A673 (cell line): ENCODE results near the gene PPIL6. TPM values are rescaled to one million over a fixed set of nuclear protein-coding genes. Genes with fewer than 3 reads are reported as not detected.

Source experiments
- BruUV-seq: library from RNA; stranded (reverse); fragments of 400-500 nt; replicated peaks from 2 replicates; lab custom pipeline; 2021; lab: Mats Ljungman, UMichigan
- CTCF ChIA-PET: fragments of 300-600 bp; sonication (Branson Sonifier 250); formaldehyde crosslinking; loops from one replicate; lab custom pipeline; 2022; ENCODE audit warnings: antibody characterized with exemption; lab: Charles Lee
- POLR2A ChIA-PET: fragments of 300-600 bp; sonication (Branson Sonifier 250); formaldehyde crosslinking; loops from one replicate; lab custom pipeline; 2022; ENCODE audit warnings: antibody characterized with exemption; ENCODE audit not compliant: low non-redundant PET; lab: Charles Lee
- DNase-seq: peaks from one replicate; pipeline ENCODE4 v3.0.0-alpha.2; 2015; ENCODE audit warnings: low spot score
- H3K27ac ChIP-seq: fragments of 200-600 bp; sonication (generic); 2 replicates; pipeline ENCODE4 v1.5.1; 2016; ENCODE audit warnings: mixed run types, low read depth, mild to moderate bottlenecking, mixed read lengths, antibody characterized with exemption, low read length; ENCODE audit not compliant: poor library complexity, severe bottlenecking
- H3K27me3 ChIP-seq: fragments of 200-600 bp; sonication (generic); replicated peaks from 2 replicates; pipeline ENCODE4 v1.6.1; 2017; ENCODE audit warnings: mixed run types, low read depth, mild to moderate bottlenecking, mixed read lengths, antibody characterized with exemption, low read length; ENCODE audit not compliant: insufficient read depth, poor library complexity
- H3K36me3 ChIP-seq: fragments of 200-600 bp; sonication (generic); 2 replicates; pipeline ENCODE4 v1.6.1; 2016; ENCODE audit warnings: mixed run types, mild to moderate bottlenecking, mixed read lengths, antibody characterized with exemption, low read length; ENCODE audit not compliant: insufficient read depth, poor library complexity, severe bottlenecking
- H3K4me1 ChIP-seq: fragments of 200-600 bp; sonication (generic); 2 replicates; pipeline ENCODE4 v1.6.1; 2017; ENCODE audit warnings: mixed run types, mild to moderate bottlenecking, mixed read lengths, antibody characterized with exemption, low read length; ENCODE audit not compliant: insufficient read depth, poor library complexity, severe bottlenecking
- H3K4me3 ChIP-seq: fragments of 200-600 bp; sonication (generic); 2 replicates; pipeline ENCODE4 v1.5.1; 2016; ENCODE audit warnings: low read depth, mixed run types, mild to moderate bottlenecking, mixed read lengths, low read length; ENCODE audit not compliant: poor library complexity, severe bottlenecking
- H3K9me3 ChIP-seq: fragments of 200-600 bp; sonication (generic); 2 replicates; pipeline ENCODE4 v1.6.1; 2016; ENCODE audit warnings: mixed run types, low read depth, mild to moderate bottlenecking, mixed read lengths, antibody characterized with exemption, low read length; ENCODE audit not compliant: poor library complexity, severe bottlenecking
- CTCF ChIP-seq: fragments of 300-800, 200-600 bp; sonication (generic); conservative IDR thresholded peaks from 2 replicates; pipeline ENCODE4 v1.5.1; 2017; ENCODE audit warnings: low read depth, mild to moderate bottlenecking, antibody characterized with exemption, low read length, moderate library complexity, mixed read lengths
- EZH2 ChIP-seq: fragments of 200-600 bp; sonication (generic); IDR thresholded peaks from 2 replicates; pipeline ENCODE4 v1.6.1; 2017; ENCODE audit warnings: borderline replicate concordance, low read depth, mild to moderate bottlenecking, mixed read lengths, antibody characterized with exemption, low read length; ENCODE audit not compliant: poor library complexity, severe bottlenecking
- intact Hi-C: fragments of 100-400 bp; cut with micrococcal nuclease; formaldehyde crosslinking; loops from one replicate; pipeline ENCODE4 v1.10.0; 2022; ENCODE audit not compliant: unreplicated experiment
- total RNA-seq: library from RNA; stranded (reverse); gene quantifications from 2 replicates; pipeline ENCODE4 v1.2.3, GENCODE V29; 2021

The PPIL6 gene
- total RNA-seq, 1 experiment from 2014 or later, result 1.8 TPM

- Histone ChIP-seq H3K9me3 (no peaks in the 10 kb centered on the region), H3K36me3 (no peaks in the 10 kb centered on the region), H3K27me3 (no peaks in the 10 kb centered on the region), H3K4me3 (no peak overlapping the region), H3K4me1 (no peaks in the 10 kb centered on the region), H3K27ac (no peak overlapping the region)
- BruUV-seq, result no TSS peak
- ChIA-PET POLR2A (no interaction called here), CTCF (no interaction called here)
- intact Hi-C loops, result no loop called here
- no peak for DNase-seq
- no peak for TF ChIP-seq CTCF
- no peak for TF ChIP-seq EZH2
Measured at GRCh38 chr6:109343518-109343917, 96.9 kb downstream of the PPIL6 start.

GRCh38 chr6:109342911-109343310, 97.5 kb downstream of the PPIL6 start:
- CTCF ChIA-PET, result no interaction called here
- no TSS peak for BruUV-seq
- Histone ChIP-seq H3K9me3 (no peaks in the 10 kb centered on the region), H3K27ac (no peak overlapping the region), H3K27me3 (no peaks in the 10 kb centered on the region), H3K36me3 (no peaks in the 10 kb centered on the region), H3K4me3 (no peak overlapping the region), H3K4me1 (no peaks in the 10 kb centered on the region)
- no peak for TF ChIP-seq CTCF
- TF ChIP-seq EZH2, result no peak
- intact Hi-C loops, result no loop called here
- POLR2A ChIA-PET, result no interaction called here
- no peak for DNase-seq

- intact Hi-C loops, result no loop called here
- H3K4me1 ChIP-seq, result no peaks in the 10 kb centered on the region
- no peaks in the 10 kb centered on the region for H3K9me3 ChIP-seq
- H3K36me3 ChIP-seq, result no peaks in the 10 kb centered on the region
- H3K27ac ChIP-seq, result no peak overlapping the region
- BruUV-seq, result no TSS peak
- no peak for DNase-seq
- TF ChIP-seq EZH2 (no peak), CTCF (no peak)
- ChIA-PET POLR2A (no interaction called here), CTCF (no interaction called here)
- no peaks in the 10 kb centered on the region for H3K27me3 ChIP-seq
- H3K4me3 ChIP-seq, result no peak overlapping the region
Measured at GRCh38 chr6:109342506-109342905, 97.9 kb downstream of the PPIL6 start.
